ENCODE results near the gene SNIP1.
"Not testable (repeated sequence)": the region's sequence is repeated elsewhere in the genome, so short reads cannot be mapped to it uniquely, and the experiment has no call there.

Gene SNIP1, protein sequence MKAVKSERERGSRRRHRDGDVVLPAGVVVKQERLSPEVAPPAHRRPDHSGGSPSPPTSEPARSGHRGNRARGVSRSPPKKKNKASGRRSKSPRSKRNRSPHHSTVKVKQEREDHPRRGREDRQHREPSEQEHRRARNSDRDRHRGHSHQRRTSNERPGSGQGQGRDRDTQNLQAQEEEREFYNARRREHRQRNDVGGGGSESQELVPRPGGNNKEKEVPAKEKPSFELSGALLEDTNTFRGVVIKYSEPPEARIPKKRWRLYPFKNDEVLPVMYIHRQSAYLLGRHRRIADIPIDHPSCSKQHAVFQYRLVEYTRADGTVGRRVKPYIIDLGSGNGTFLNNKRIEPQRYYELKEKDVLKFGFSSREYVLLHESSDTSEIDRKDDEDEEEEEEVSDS

DNA sequence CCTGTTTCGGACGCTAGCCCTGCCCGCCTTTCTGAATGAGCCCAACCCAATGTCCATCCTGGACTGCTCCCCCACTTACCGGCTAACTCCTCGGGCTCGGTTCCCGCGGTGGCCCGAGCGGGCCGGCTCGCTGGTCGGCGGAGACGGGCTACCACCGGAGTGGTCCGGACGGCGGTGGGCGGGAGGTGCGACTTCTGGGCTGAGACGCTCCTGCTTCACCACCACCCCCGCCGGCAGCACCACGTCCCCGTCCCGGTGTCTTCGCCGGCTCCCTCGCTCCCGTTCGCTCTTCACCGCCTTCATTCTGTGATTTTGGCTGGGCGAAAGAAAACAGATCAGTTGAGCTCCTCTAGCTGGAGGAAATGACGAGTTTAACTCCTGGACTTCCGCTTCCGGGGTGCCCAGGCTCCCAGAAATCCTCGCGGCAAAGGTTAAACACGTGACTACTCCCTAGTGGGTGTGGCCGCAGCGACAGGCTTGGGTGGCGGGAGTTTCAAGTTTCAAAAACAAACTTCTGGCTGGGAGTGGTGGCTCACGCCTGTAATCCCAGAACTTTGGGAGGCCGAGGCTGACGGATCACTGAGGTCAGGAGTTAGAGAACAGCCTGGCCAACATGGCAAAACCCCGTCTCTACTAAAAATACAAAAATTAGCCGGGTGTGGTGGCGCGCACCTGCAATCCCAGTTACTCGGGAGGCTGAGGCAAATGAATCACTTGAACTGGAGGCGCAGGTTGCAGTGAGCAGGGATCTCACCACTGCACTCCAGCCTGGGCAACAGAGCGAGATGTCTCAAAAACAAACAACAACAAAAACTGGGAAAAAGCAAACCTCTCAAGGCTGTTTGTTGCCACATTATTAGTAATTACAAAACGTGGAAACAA is at the start of gene SNIP1:
Gene SNIP1, minus strand, starts transcription at position 367 of the 882 bp plus-strand sequence. Its CDS starts 64 bp downstream, at position 303.
- FAIRE-seq (no peak), DNase-seq (ENCODE audit: insufficient read length, low spot score) (peak; percentile 92)

DNA sequence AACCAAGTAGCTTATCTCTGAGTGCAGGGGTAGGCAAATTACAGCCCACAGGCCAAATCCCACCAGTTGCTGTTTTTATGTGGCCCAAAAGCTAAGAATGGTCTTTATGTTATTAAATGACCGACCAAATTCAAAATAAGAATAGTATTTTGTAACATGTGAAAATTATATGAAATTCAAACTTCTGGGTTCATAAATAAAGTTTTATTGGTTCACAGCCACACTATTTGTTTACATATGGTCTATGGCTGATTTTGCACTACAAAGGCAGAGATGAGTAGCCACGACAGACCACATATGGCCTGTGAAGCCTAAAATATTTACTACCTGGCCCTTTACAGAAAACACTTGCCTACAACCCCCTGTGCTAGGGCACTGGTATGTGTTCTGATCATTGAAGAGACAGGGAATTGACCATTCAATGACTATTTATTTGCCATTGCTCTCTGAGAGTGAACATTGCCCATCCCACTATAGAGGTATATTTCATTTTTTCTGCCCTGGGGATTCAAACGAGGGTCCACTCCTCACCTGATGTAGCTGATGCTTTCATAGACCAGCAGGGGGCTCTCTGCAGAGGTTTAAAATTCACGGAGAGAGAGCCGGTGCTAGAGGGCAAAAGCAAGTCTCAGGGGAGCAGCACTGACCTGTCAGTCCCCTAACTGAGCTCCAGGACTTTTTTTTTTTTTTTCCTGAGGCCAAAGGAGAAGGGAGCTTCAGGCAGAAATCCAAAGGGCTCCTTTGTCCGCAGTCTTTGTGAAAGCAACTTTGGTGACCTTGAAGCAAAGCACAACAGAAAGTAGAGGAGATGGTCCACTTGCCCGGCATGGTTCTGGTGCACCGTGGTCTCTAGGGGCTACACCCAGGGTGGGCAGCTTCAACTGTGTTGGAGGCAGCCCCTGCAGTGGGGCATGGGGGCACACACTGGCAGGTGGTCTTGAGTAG is 48.9 kb upstream of the SNIP1 start:
- peak; percentile 35 for DNase-seq (ENCODE audit: insufficient read length, low spot score)
- FAIRE-seq: no peak

DNA sequence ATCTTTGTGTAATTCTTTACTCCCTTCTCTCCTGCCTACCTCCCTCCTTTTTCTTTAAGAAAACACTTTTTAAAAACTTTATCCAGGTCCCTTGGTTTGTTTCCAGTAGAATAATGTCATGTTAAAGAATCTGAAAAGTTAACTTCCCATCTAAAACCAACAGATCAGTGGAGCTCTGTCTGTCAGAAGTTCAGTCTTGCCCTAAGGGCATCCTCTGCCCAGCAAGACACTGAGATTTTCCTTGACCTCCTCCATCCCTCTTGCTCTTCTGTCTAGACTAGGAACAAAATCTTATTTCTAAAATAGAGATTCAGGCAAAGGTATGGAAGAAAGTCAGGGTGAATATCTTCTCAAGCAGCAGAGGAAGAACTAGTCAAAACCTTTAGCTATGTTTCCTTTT is 47.3 kb upstream of the SNIP1 start:
- DNase-seq (ENCODE audit: insufficient read length, low spot score): no peak
- no peak for FAIRE-seq

DNA sequence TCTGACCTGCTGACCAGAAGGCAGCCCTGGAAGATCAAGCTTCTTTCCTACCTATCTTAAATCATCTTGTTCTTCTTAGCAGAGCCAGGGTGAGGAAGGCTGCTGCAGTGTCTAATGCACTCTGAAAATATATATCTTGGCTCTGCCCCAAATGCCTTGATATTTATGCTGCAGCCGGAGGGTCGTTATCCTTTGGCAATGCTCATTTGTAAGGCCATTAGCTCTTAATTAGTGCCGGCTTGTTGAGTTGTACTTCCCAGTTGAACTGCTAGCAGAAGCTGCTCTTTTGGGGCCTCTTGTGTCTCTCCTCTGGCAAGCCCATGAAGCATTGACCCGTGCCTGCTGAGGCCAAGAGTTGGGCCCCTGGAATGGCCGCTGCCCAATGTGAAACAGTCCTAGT is 45.8 kb upstream of the SNIP1 start:
- DNase-seq (ENCODE audit: insufficient read length, low spot score): no peak
- no peak for FAIRE-seq

DNA sequence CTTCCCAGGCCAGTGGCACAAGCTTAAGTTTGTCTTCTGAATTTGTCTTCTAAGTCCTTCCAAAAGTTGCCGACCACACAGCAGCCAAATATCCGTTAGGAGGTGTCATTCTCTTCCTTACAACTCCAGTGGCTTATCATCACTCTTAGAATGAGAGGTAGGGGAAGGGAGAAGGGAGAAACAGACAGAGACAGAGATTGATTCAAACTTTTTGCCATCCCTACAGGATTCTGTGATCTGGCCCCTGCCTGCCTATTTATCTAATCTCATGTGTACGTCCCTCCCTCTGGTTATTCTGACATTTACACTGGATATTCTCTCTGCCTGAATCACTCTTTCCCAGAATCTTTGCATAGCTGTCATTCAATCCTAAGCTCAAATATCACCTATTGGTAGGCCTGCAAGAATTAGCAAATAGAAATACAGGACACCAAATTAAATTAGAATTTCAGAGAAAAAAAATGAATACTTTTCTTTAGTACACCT is 42.1 kb upstream of the SNIP1 start:
- FAIRE-seq: no peak
- no peak for DNase-seq (ENCODE audit: insufficient read length, low spot score)

DNA sequence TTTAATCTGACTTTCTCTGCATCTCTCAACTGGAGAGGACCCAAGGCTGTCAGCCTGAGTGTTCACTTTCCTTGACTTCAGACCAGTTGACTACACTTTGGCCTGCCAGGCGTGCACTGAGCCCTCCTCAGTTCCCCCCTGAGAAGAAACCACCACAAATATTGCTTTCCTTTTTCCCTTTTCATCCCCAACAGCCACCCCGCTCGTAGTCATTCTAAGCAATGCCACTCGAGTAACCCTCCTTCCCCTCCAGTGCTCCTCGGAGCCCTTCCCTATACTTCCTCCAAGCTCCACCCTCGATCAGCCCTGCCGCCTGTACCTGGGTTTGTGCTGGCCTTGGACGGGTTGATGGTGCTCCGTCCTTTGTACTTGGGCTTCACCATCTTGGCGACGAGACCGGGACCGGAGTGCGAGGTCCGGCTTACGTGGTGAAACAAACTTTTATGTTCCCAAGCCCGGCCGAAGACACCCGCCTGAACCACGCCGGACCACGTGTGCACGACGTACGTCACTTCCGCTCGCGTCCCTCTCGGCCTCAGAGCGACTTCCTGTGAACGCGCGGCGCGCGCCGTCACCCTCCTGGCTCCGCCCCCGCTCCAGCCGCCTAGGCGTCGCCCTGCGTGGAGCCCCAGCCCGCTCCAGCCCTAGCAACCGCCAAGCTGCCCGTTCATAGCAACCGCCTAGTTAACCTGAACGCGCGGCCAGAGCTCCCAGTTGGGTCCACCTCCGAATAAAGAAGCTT is 41.5 kb upstream of the SNIP1 start, which contains the start of gene GNL2:
Gene GNL2, minus strand, starts transcription at position 498 of the 742 bp plus-strand sequence. Its CDS starts 115 bp downstream, at position 383.
- FAIRE-seq: peak; percentile 89
- DNase-seq (ENCODE audit: insufficient read length, low spot score): peak; percentile 95

DNA sequence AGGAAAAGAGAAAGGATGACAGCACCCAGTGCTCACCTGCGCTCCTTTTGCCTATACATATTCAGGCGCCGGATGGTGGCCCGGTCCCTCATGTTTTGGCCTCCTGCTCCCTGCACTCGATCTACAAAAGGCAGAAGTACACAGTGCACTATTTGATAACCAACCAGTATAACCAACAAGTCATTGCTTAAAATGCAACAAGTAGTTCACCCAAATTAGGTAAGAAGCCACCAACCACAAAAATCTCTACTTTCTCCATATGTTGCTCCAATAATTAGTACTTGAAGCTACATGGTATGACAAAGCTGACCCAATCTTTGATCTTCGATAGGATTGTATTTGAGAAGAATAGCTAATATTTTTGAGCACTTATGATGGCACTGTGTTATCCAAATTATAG is 39.6 kb upstream of the SNIP1 start:
- no peak for FAIRE-seq
- no peak for DNase-seq (ENCODE audit: insufficient read length, low spot score)

DNA sequence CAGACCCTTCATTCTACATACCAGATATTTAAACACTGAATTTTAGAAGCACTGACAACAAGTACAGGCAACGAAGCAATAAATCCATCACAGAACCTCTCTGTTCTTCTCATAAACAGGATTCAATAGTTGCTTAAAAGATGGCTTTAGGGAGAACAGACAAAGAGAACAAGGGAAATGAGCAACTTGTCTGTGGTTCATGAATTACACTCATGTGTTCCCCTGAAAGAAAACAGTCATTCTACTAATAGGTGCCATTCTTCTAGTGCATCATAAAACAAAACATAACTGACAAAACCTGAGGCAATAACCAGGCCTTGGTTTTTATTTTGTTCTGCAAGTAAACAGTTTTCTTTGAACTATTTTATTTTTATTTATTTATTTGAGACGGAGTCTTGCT is 34.8 kb upstream of the SNIP1 start:
- no peak for DNase-seq (ENCODE audit: insufficient read length, low spot score)
- FAIRE-seq: no peak

DNA sequence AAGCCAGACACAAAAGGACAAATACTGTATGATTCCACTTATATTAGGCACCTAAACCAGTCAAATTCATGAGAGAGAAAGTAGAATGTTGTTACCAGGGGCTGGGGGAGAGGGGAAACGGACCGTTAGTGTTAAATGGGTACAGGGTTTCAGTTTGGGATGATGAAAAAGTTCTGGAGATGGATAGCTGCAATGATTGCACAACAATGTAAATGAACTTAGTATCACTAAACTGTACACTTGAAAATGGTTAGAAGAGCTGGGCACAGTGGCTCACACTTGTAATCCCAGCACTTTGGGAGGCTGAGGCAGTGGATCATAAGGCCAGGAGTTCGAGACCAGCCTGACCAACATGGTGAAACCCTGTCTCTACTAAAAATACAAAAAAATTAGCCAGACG is 30.5 kb upstream of the SNIP1 start:
- not testable (repeated sequence) for DNase-seq (ENCODE audit: insufficient read length, low spot score); FAIRE-seq

DNA sequence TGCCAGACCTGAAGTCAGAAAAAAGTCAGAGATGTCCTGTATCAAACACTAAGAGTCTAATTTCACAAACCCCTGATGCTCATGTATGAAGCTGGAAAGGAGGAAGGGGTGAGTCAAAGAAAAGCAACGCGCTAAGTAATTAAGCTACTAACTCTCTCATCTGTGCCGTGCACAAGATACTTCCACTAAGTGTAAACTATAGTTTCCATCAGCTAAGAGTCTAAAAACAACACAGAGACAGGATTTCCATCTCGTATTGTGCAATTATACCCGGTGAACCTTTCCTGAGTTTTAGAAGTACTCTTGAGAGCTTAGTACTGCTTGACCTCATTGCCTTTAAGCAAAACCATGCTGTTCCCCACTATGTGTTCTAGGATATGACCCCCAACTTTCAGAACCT is 21.6 kb upstream of the SNIP1 start:
- no peak for DNase-seq (ENCODE audit: insufficient read length, low spot score)
- FAIRE-seq: no peak

DNA sequence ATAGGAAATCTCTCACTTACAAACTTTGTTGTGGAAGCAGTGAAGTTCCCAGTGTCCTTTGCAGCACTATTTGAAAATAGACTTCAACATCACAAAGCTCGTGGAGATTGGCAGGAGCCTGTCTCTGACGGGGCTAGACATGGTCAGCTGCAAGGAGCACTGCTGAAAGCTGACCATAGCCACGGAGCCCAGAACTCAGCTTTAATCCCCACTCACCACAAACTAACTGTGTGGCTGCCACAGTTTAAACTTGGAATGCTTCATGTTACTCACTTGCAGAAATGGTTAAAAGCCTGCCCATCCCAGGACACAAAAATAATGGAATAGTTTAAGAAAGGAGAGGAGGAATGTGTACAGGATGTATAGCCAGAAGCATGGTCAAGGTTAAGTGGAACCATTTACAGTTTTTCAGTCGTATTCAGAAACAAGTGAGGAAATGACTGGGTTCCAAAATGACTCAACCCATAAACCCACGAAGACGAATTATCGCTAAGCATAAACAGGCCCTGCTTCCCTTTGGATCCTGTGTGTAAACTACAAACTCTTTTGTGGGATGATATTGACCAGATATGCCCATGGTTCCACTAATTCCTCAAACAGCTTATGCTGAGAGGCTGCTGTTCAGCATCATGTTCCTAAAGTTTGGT is 20.9 kb upstream of the SNIP1 start:
- FAIRE-seq: no peak

DNA sequence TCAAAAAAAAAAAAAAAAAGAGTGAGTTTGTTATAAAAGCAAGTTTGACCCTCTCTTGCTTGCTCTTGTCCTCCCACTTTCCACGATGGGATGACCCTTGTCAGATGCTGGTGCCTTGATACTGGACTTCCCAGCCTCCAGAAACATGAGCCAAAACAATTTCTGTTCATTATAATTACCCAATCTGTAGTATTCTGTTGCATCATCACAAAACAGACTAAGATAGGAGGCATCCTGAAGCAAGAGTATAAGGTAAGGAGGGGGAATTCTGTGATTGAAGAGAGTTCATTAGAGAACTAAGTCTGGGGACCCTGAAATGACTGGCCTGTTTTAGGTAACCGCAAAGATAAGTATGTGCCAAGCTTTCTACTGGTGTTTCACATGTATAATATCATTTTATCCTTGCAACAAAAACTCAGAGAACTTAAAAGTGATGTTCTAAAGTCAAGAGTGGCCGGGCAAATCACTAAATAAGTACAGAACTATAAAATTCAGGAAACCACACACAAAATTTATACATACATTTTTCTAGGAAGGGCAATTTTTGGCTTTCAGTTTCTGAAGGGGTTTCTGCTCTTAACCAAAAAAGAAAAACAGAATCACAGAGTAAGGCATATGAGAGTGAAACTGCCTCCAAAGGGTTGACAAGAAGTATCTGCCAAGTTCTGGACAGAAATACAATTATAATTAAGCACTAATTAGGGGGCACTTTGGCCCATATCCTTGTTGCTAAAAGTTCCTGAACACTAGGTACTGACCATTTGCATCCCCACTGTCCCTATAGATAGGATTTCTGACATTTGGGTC is 16.6 kb upstream of the SNIP1 start:
- DNase-seq (ENCODE audit: insufficient read length, low spot score) (no peak), FAIRE-seq (no peak)

More for the DNA sequence above, 20.9 kb upstream of the SNIP1 start:
- no peak for DNase-seq (ENCODE audit: insufficient read length, low spot score)

DNA sequence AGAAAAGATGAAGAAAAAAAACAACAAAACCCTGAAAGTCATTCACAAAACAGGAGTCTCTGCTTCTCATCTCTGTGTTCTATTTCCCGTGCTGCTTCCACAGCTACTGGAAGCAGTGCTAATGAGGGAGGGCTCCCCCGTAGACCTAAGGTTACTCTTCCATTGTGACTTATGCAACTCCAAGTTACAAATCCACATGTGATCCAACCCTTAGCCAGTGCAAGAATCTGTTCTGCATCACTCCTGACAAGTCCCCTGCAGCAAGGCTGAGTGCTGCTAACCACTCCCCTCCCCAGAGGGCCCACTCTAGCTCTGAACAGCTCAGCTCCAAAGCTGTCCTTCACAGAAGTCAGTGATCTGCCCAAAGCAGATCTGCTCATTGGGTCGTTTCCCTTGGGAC is 12.9 kb upstream of the SNIP1 start:
- DNase-seq (ENCODE audit: insufficient read length, low spot score) (no peak), FAIRE-seq (no peak)

DNA sequence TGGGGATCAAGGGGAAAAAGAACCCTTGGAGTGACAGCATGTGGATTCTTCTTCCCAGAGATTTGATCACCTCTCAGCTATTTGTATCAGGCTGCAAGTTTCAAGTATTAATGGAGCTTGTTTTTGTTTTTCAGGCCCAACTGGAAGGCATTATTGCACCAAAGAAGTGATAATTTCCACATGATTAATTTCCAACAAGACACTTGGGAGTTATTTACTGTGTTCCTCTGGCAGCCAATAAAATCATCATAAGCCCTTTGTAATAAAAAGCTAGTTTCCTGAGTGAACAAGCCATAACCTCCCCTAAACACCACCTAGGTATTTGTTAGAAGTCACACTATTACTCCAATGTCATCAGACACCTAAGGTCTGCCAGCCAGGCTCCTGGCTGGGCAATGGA is 10.8 kb upstream of the SNIP1 start:
- FAIRE-seq: no peak
- DNase-seq (ENCODE audit: insufficient read length, low spot score): no peak

DNA sequence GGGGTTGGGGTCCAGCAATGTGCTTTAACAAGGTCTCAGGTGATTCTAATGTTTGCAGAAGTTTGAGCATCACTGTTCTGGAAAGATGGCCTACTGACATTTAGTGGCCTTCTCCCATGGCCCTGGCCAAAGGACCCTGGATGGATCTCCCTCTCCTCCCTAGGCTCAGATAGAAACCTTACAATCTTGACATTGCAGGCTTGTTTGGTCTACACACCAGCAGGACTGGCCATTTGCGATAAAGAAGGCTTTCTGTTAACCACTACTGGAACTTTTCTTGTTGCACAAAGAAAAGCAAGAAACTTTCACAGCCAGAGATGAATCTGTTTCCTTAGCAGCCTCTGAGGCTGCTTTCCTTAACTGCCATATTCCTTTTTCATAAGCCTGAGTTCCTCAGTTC is 8.9 kb upstream of the SNIP1 start:
- FAIRE-seq (no peak), DNase-seq (ENCODE audit: insufficient read length, low spot score) (no peak)

DNA sequence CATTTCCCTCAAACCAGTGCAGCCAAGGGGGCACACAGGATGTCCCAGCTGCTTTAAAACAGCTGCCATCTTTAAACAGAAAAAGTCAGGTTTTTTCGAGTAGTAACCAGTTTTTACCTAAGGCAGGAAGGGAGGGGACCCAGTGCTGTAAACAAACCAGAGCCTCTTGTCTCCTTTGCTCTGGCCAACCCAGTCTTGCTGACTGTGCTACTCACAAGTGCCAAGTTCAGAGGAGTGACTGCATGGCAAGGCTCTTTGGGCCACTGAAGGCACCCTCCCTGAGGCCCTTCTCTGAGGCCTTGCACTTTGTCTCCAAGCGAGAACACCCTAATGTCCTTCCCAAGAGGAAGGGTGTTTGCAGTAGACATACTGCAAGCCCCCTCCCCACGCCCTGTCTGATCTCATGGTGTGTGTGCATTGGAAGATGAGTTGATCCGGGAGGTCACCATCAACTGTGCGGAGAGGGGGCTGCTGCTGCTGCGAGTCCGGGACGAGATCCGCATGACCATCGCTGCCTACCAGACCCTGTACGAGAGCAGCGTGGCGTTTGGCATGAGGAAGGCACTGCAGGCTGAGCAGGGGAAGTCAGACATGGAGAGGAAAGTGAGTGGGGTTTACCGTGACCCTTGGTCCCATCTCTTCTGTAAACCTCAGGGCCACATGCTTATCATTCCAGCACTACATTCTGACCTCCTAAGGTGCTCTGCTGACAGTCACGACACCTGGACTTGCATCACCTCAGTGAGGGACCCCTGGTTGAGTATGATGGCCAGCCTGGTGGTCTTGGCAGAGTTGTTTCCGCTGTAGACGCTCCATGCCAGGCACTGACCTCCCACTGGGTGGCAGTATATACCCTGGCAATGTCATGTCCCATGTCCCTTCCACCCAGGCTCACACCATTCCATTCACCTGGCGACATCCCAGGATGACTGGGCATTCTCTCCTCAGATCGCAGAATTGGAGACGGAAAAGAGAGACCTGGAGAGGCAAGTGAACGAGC is 7.3 kb upstream of the SNIP1 start:
- peak; percentile 88 for FAIRE-seq
- DNase-seq (ENCODE audit: insufficient read length, low spot score): peak; percentile 66
